NT2/D1 (cell line): ENCODE results near the gene SNRNP35.

Experiments
- YY1 ChIP-seq: IDR thresholded peaks from 2 replicates; pipeline ENCODE4 v1.6.1; 2011; ENCODE audit not compliant: insufficient read length, insufficient read depth
- ZNF274 ChIP-seq: IDR thresholded peaks from 2 replicates; pipeline ENCODE4 v1.6.1; 2011; ENCODE audit warnings: mild to moderate bottlenecking, low read depth, low read length

DNA sequence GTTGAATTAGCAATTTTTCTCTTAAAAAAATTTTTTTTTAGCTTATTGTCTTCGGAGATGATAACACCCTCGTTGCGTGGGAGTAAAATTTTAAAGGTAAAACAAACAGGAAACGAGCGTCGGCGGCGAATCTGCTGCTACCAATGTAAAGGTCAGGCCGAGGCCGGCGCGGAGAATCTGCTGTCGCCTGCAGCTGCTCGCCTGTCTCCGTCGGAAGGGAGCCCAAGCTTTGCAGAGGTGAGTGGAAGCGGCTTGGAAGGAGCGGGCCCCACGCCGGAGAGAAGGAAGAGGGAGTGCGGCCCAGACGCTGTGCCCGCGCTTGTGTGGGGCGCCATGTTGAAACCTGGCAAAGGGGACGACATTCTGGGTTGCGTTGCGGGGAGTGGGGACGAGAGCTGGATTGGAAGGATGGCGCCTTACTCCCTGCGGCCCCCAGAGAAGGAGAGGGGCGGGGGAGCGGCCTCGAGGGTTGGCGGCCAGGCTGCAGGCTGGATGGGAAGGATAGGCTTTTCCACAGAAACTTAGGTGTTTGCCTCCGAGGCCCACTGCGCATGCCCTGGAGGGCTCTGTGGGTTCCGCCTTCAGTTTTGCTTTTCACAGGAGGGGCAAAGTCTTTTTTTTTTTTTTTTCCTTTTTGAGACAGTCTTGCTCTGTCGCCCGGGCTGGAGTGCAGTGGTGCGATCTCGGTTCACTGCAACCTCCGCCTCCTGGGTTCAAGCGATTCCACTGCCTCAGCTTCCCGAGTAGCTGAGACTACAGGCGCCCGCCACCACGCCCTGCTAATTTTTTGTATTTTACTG is at the start of gene SNRNP35:
- TF ChIP-seq ZNF274 (no peak), YY1 (peak; percentile 88)
